Upper lobe of left lung (tissue), 4 donors: ENCODE data around the gene EVI2A.

Experiments
- POLR2AphosphoS5 ChIP-seq, 2 donors: sonication (generic); formaldehyde crosslinking; IDR thresholded peaks; one replicate each; pipeline ENCODE4 v1.5.1; 2017; ENCODE audit warnings: antibody characterized with exemption in 2 of 2
- TF ChIP-seq, protein P1 (sequence below), 6 experiments: fragments of 450-650 bp in 4 of 6; fragments of 200-600 bp in 2 of 6; sonication (generic) in 2 of 6; IDR thresholded peaks; one replicate each; pipeline ENCODE4 v1.5.1; 2016 to 2019; ENCODE audit warnings: antibody characterized with exemption in 6 of 6

DNA sequence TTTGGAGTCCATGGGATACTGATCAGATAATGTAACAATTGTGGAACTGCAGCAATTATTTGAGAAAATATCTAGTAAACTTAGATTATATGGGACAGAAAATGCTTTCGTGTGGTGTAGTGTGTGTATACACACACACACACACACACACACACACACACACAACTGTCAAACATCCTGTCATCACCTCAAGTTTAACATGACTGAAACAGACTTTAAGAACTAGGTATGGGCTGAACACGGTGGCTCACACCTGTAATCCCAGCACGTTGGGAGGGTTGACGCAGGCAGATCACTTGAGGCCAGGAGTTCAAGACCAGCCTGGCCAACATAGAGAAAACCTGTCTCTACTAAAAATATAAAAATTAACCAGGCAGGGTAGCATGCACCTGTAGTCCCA is 544 bp upstream of the EVI2A start:
- no peak for TF ChIP-seq POLR2AphosphoS5 (IDR thresholded peaks at IDR 0.05)
- TF ChIP-seq, protein P1, sequence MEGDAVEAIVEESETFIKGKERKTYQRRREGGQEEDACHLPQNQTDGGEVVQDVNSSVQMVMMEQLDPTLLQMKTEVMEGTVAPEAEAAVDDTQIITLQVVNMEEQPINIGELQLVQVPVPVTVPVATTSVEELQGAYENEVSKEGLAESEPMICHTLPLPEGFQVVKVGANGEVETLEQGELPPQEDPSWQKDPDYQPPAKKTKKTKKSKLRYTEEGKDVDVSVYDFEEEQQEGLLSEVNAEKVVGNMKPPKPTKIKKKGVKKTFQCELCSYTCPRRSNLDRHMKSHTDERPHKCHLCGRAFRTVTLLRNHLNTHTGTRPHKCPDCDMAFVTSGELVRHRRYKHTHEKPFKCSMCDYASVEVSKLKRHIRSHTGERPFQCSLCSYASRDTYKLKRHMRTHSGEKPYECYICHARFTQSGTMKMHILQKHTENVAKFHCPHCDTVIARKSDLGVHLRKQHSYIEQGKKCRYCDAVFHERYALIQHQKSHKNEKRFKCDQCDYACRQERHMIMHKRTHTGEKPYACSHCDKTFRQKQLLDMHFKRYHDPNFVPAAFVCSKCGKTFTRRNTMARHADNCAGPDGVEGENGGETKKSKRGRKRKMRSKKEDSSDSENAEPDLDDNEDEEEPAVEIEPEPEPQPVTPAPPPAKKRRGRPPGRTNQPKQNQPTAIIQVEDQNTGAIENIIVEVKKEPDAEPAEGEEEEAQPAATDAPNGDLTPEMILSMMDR (IDR thresholded peaks at IDR 0.05) = no peak
